NCI-H226 (cell line): ENCODE measurements around the gene ZFP64.

Source experiments
- DNase-seq: peaks from one replicate; pipeline ENCODE4 v3.0.0-alpha.2; 2015

The ZFP64 gene

GRCh38 chr20:52103335-52103912, 88.2 kb downstream of the ZFP64 start:
- peak; percentile 45 for DNase-seq

- no peak for DNase-seq
Measured at GRCh38 chr20:52102559-52102958, 89.0 kb downstream of the ZFP64 start.

GRCh38 chr20:52102126-52102525, 89.5 kb downstream of the ZFP64 start:
- no peak for DNase-seq
